H1 (cell line): ENCODE results near the gene XYLB. TPM values are rescaled to one million over a fixed set of nuclear protein-coding genes. Genes with fewer than 3 reads are reported as not detected.
A peak's percentile ranks its signal among the peaks of the same experiment; 100 is the strongest.

ENCODE experiments used
- CTCF ChIA-PET: fragments of 300-600 bp; sonication (Branson Sonifier 250); formaldehyde crosslinking; loops from one replicate; lab custom pipeline; 2021; ENCODE audit not compliant: partially characterized antibody; lab: Charles Lee
- POLR2A ChIA-PET: fragments of 300-600 bp; sonication (Branson Sonifier 250); formaldehyde crosslinking; loops from one replicate; lab custom pipeline; 2021; ENCODE audit warnings: inconsistent platforms; ENCODE audit not compliant: partially characterized antibody; lab: Charles Lee
- DNase-seq, 2 experiments: peaks; one replicate each; pipeline versions ENCODE4 v3.0.0 to v3.0.0-alpha.2; 2010 to 2022; ENCODE audit warnings: low spot score in 2 of 2, low read depth in 1 of 2, mixed read lengths in 1 of 2
- FAIRE-seq: peaks from 2 replicates; lab custom pipeline; 2011; peaks lifted over from hg19 to GRCh38; lab: Jason Lieb, UNC
- H2AFZ ChIP-seq: 2 replicates; pipeline ENCODE4 v1.8.1; 2012; ENCODE audit warnings: low read length, inconsistent platforms
- H2AK5ac ChIP-seq: 2 replicates; pipeline ENCODE4 v1.6.1; 2013; ENCODE audit warnings: low read depth, low read length
- H2BK120ac ChIP-seq: replicated peaks from 2 replicates; pipeline ENCODE3; 2013; ENCODE audit warnings: low read depth, low read length, inconsistent platforms
- H2BK12ac ChIP-seq: 2 replicates; pipeline ENCODE4 v1.6.1; 2013; ENCODE audit warnings: low read depth, low read length
- H2BK15ac ChIP-seq: 2 replicates; pipeline ENCODE4 v1.6.1; 2013; ENCODE audit warnings: low read length
- H2BK20ac ChIP-seq: 2 replicates; pipeline ENCODE4 v1.6.1; 2013; ENCODE audit warnings: low read length
- H2BK5ac ChIP-seq: 2 replicates; pipeline ENCODE4 v1.6.1; 2013; ENCODE audit warnings: low read depth, low read length
- H3K14ac ChIP-seq: 2 replicates; pipeline ENCODE4 v1.6.1; 2013; ENCODE audit warnings: inconsistent platforms; ENCODE audit not compliant: insufficient read length
- H3K18ac ChIP-seq: 2 replicates; pipeline ENCODE4 v1.6.1; 2013; ENCODE audit warnings: low read length; ENCODE audit errors: extremely low read depth
- H3K23ac ChIP-seq: 2 replicates; pipeline ENCODE4 v1.6.1; 2013; ENCODE audit warnings: inconsistent platforms; ENCODE audit not compliant: insufficient read length
- H3K23me2 ChIP-seq: 2 replicates; pipeline ENCODE4 v1.6.1; 2013; ENCODE audit warnings: low read depth, low read length
- H3K27ac ChIP-seq: 2 replicates; pipeline ENCODE4 v1.6.1; 2011; ENCODE audit warnings: low read depth, low read length, inconsistent platforms
- H3K27me3 ChIP-seq, 4 experiments: replicated peaks in 1 of 4; 1 replicate in 1 of 4; 2 replicates in 3 of 4; pipeline versions ENCODE4 v1.6.1 to v1.8.1; 2011 to 2013; ENCODE audit warnings: low read length in 3 of 4, mild to moderate bottlenecking in 3 of 4, inconsistent platforms in 2 of 4, mixed read lengths in 2 of 4, moderate library complexity in 1 of 4; ENCODE audit not compliant: control insufficient read depth in 3 of 4, insufficient read depth in 3 of 4; ENCODE audit errors: extremely low read depth in 1 of 4
- H3K36me3 ChIP-seq, 4 experiments: 2 replicates each; pipeline versions ENCODE4 v1.6.1 to v1.8.1; 2011 to 2013; ENCODE audit warnings: mild to moderate bottlenecking in 4 of 4, low read length in 3 of 4, moderate library complexity in 2 of 4, control low read depth in 1 of 4, inconsistent platforms in 1 of 4; ENCODE audit not compliant: insufficient read depth in 4 of 4, control insufficient read depth in 2 of 4
- H3K4ac ChIP-seq: replicated peaks from 2 replicates; pipeline ENCODE3; 2013; ENCODE audit warnings: low read length, low read depth, mixed read lengths, inconsistent platforms; ENCODE audit not compliant: insufficient read length
- H3K4me1 ChIP-seq, 4 experiments: replicated peaks in 1 of 4; 1 replicate in 1 of 4; 2 replicates in 3 of 4; pipeline versions ENCODE4 v1.6.1 to v1.8.1; 2011 to 2013; ENCODE audit warnings: low read length in 3 of 4, inconsistent platforms in 2 of 4, mixed read lengths in 1 of 4; ENCODE audit not compliant: insufficient read depth in 4 of 4, control insufficient read depth in 3 of 4
- H3K4me2 ChIP-seq, 2 experiments: 2 replicates each; pipeline versions ENCODE4 v1.6.1 to v1.8.1; 2011 to 2013; ENCODE audit warnings: low read depth in 2 of 2, low read length in 2 of 2, control low read depth in 1 of 2, inconsistent platforms in 1 of 2, mild to moderate bottlenecking in 1 of 2; ENCODE audit not compliant: insufficient read depth in 1 of 2
- H3K4me3 ChIP-seq, 4 experiments: fragments of 200-600, 300-600 bp in 1 of 4; sonication (generic), shearing (Covaris generic), sonication (Bioruptor Twin) in 1 of 4; 2 replicates each; pipeline versions ENCODE4 v1.5.1 to v1.8.1; 2011 to 2016; ENCODE audit warnings: low read length in 4 of 4, low read depth in 3 of 4, control low read depth in 2 of 4, inconsistent platforms in 2 of 4, mild to moderate bottlenecking in 2 of 4, mixed read lengths in 1 of 4, moderate library complexity in 1 of 4; ENCODE audit not compliant: insufficient read depth in 2 of 4; ENCODE audit errors: extremely low read depth in 1 of 4
- H3K56ac ChIP-seq: replicated peaks from 2 replicates; pipeline ENCODE3; 2013; ENCODE audit warnings: low read depth, mild to moderate bottlenecking, mixed read lengths, low read length, inconsistent platforms; ENCODE audit not compliant: insufficient read length
- H3K79me1 ChIP-seq: 2 replicates; pipeline ENCODE4 v1.6.1; 2013; ENCODE audit warnings: low read depth, low read length, control low read depth
- H3K79me2 ChIP-seq, 2 experiments: 2 replicates each; pipeline versions ENCODE4 v1.6.1 to v1.8.1; 2012 to 2013; ENCODE audit warnings: low read length in 2 of 2, mild to moderate bottlenecking in 2 of 2, inconsistent platforms in 1 of 2; ENCODE audit not compliant: insufficient read depth in 2 of 2, control insufficient read depth in 1 of 2
- H3K9ac ChIP-seq, 4 experiments: replicated peaks in 1 of 4; 1 replicate in 1 of 4; 2 replicates in 3 of 4; pipeline versions ENCODE4 v1.6.1 to v1.8.1; 2011 to 2013; ENCODE audit warnings: low read depth in 3 of 4, low read length in 3 of 4, control low read depth in 2 of 4, mild to moderate bottlenecking in 2 of 4, moderate library complexity in 2 of 4, inconsistent platforms in 1 of 4; ENCODE audit errors: extremely low read depth in 1 of 4
- H3K9me3 ChIP-seq, 2 experiments: 2 replicates each; pipeline versions ENCODE4 v1.6.1 to v1.8.1; 2012 to 2013; ENCODE audit warnings: mild to moderate bottlenecking in 2 of 2, moderate library complexity in 2 of 2, control low read depth in 1 of 2, inconsistent platforms in 1 of 2, low read depth in 1 of 2, low read length in 1 of 2, mixed read lengths in 1 of 2; ENCODE audit not compliant: insufficient read depth in 2 of 2
- H4K20me1 ChIP-seq, 2 experiments: replicated peaks in 1 of 2; 2 replicates each; pipeline versions ENCODE3 to v1.8.1; 2011 to 2013; ENCODE audit warnings: inconsistent platforms in 2 of 2, low read length in 2 of 2, mild to moderate bottlenecking in 1 of 2; ENCODE audit not compliant: insufficient read depth in 2 of 2, control insufficient read depth in 1 of 2
- H4K5ac ChIP-seq: 2 replicates; pipeline ENCODE4 v1.6.1; 2013; ENCODE audit warnings: low read length, low read depth, mixed read lengths, inconsistent platforms; ENCODE audit not compliant: insufficient read length
- H4K8ac ChIP-seq: 2 replicates; pipeline ENCODE4 v1.8.0; 2013; ENCODE audit warnings: mild to moderate bottlenecking, moderate library complexity, low read length, inconsistent platforms; ENCODE audit not compliant: insufficient read depth; ENCODE audit errors: extremely low read depth
- H4K91ac ChIP-seq: replicated peaks from 2 replicates; pipeline ENCODE3; 2013; ENCODE audit warnings: low read length, mixed read lengths, inconsistent platforms; ENCODE audit not compliant: insufficient read length
- ATF2 ChIP-seq: IDR thresholded peaks from 2 replicates; pipeline ENCODE4 v1.6.1; 2012; ENCODE audit warnings: low read length, inconsistent platforms
- BCL11A ChIP-seq, 2 experiments: IDR thresholded peaks; one replicate each; pipeline ENCODE4 v1.6.1; 2011; ENCODE audit warnings: low read depth in 2 of 2, low read length in 2 of 2, mild to moderate bottlenecking in 2 of 2
- BRCA1 ChIP-seq: IDR thresholded peaks from 2 replicates; pipeline ENCODE4 v1.6.1; 2012; ENCODE audit warnings: low read depth, low read length, improper control_type of control experiment
- CTBP2 ChIP-seq: IDR thresholded peaks from 2 replicates; pipeline ENCODE4 v1.7.0; 2011; ENCODE audit warnings: borderline replicate concordance, mild to moderate bottlenecking, moderate library complexity, mixed read lengths, low read length; ENCODE audit not compliant: insufficient read depth, insufficient read length
- HDAC2 ChIP-seq, 2 experiments: fragments of 300-600 bp in 1 of 2; sonication (generic) in 1 of 2; IDR thresholded peaks; 2 replicates each; pipeline ENCODE4 v1.6.1; 2011 to 2012; ENCODE audit warnings: low read depth in 2 of 2, low read length in 2 of 2, mild to moderate bottlenecking in 2 of 2, moderate library complexity in 2 of 2, borderline replicate concordance in 1 of 2, inconsistent platforms in 1 of 2
- RFX5 ChIP-seq: IDR thresholded peaks from 2 replicates; pipeline ENCODE4 v1.6.1; 2011; ENCODE audit warnings: low read depth, low read length, improper control_type of control experiment, borderline replicate concordance
- TAF7 ChIP-seq: optimal IDR thresholded peaks from 2 replicates; pipeline ENCODE3; 2011; ENCODE audit warnings: low read depth, mild to moderate bottlenecking, inconsistent platforms, low read length, moderate library complexity, borderline replicate concordance
- YY1 ChIP-seq: IDR thresholded peaks from 2 replicates; pipeline ENCODE4 v1.6.1; 2011; ENCODE audit warnings: low read depth, mild to moderate bottlenecking, low read length
- ZNF274 ChIP-seq: IDR thresholded peaks from 2 replicates; pipeline ENCODE4 v1.7.0; 2012; ENCODE audit warnings: low read length, borderline replicate concordance; ENCODE audit errors: extremely low read depth
- WGBS, 2 experiments: shearing (Covaris generic) in 1 of 2; methylation state at CpG; one replicate each; pipeline versions ENCODE4 v1.1.6 to v1.1.7; 2013 to 2015; ENCODE audit warnings: low lambda C conversion rate in 2 of 2, mixed read lengths in 2 of 2, inconsistent platforms in 1 of 2, low coverage in 1 of 2, missing lambda C conversion rate in 1 of 2; ENCODE audit not compliant: insufficient replicate concordance in 2 of 2, insufficient coverage in 1 of 2, insufficient read length in 1 of 2; ENCODE audit errors: extremely low coverage in 1 of 2, missing lambda C conversion rate in 1 of 2; 5-methylcytosine and 5-hydroxymethylcytosine counted together
- polyA plus RNA-seq, 7 experiments: library from polyadenylated mRNA; depleted of rRNA in 3 of 7; stranded (reverse) in 5 of 7; unstranded in 2 of 7; fragments of >200 nt in 5 of 7; fragments of 200-250 nt in 2 of 7; gene quantifications; 1 replicate in 5 of 7; 2 replicates in 1 of 7; 4 replicates in 1 of 7; pipeline versions ENCODE4 v1.2.1 to v1.2.3, GENCODE V29; 2011 to 2013; ENCODE audit warnings: missing spikeins in 2 of 7, mixed read lengths in 2 of 7
- total RNA-seq: library from RNA; stranded (reverse); fragmentation: NEBNext Ultra II Directional; extraction: Animal tissue kit (Norgen Biotek cat#: 25700); gene quantifications from 2 replicates; pipeline ENCODE4 v1.2.1, GENCODE V29; 2021
- TF ChIP-seq, protein P1 (sequence below): IDR thresholded peaks from 2 replicates; pipeline ENCODE4 v1.6.1; 2011; ENCODE audit warnings: low read depth, mild to moderate bottlenecking, low read length; ENCODE audit not compliant: insufficient read depth

XYLB gene
- total and polyA plus RNA-seq, 2 of the 8 experiments (the other 6 are each of a cell fraction or from before 2014, with no cell fraction given), result 1.7 to 5.5 TPM

- Histone ChIP-seq H3K79me2 (no peaks in the 10 kb centered on the region), H4K91ac (no peak overlapping the region), H3K4ac (no peak overlapping the region), H3K18ac (no peak overlapping the region), H4K20me1 (no peaks in the 10 kb centered on the region), H2BK5ac (no peak overlapping the region), H3K4me2 (no peak overlapping the region), H4K8ac (peak overlapping the region; percentile 18), H2BK15ac (no peak overlapping the region), H3K9me3 (no peaks in the 10 kb centered on the region), H3K27me3 (no peaks in the 10 kb centered on the region), H2AFZ (no peak overlapping the region), H3K36me3 (no peaks in the 10 kb centered on the region), H2BK120ac (no peak overlapping the region), H4K5ac (no peak overlapping the region), H3K4me1 (peaks cover 0 to 4% (median 0%) of the 10 kb centered on the region in 4 experiments; a peak in 3 of 7 replicates), H3K56ac (no peak overlapping the region), H3K79me1 (no peaks in the 10 kb centered on the region), H2AK5ac (no peak overlapping the region), H2BK12ac (no peak overlapping the region), H3K27ac (no peak overlapping the region), H2BK20ac (no peak overlapping the region), H3K23me2 (no peaks in the 10 kb centered on the region; the same call in 1 of the 2 replicates), H3K14ac (no peak overlapping the region), H3K4me3 (no peak overlapping the region), H3K23ac (no peak overlapping the region), H3K9ac (no peak overlapping the region)
- FAIRE-seq, result no peak
- DNase-seq, result peak in 1 of 2 experiments; percentile 37
- CTCF ChIA-PET, result interaction anchor here (0.6 to 3.4 kb wide), 9 partner anchors 8 to 474 kb away, joined by 3 to 22 read pairs (median 3); partner anchors contain the start of genes EXOG and XYLB
- TF ChIP-seq RFX5, result no peak
- TF ChIP-seq ATF2, result no peak
- no peak for TF ChIP-seq HDAC2 (IDR thresholded peaks at IDR 0.05; ENCODE audit: borderline replicate concordance in 1 of 2, low read depth in 2 of 2, low read length in 2 of 2)
- TF ChIP-seq, protein P1, sequence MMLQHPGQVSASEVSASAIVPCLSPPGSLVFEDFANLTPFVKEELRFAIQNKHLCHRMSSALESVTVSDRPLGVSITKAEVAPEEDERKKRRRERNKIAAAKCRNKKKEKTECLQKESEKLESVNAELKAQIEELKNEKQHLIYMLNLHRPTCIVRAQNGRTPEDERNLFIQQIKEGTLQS, result no peak
- no peak for TF ChIP-seq BRCA1
- no peak for TF ChIP-seq YY1
- no peak for TF ChIP-seq ZNF274
- TF ChIP-seq CTBP2, result no peak
- TF ChIP-seq TAF7, result no peak
- no peak for TF ChIP-seq BCL11A (IDR thresholded peaks at IDR 0.05; ENCODE audit: low read depth in 2 of 2, low read length in 2 of 2)
- WGBS, 2 experiments, result 90% methylated on average over 5 of the region's 5 CpGs; no CpG with 5 or more reads in 1 of the 2 experiments
- POLR2A ChIA-PET, result interaction anchor here (1.0 kb wide), 1 partner anchor 147 kb away, joined by 3 read pairs; no protein-coding TSS in a partner anchor
Measured at GRCh38 chr3:38313263-38313662, 33.3 kb upstream of the XYLB start.
